Measurements from ENCODE around the gene RECQL.

- TF ChIP-seq POLR2A (IDR thresholded peaks at IDR 0.05) = no peak
- TF ChIP-seq CTCF (IDR thresholded peaks at IDR 0.05 in 4 of 5, conservative IDR thresholded peaks at IDR 0.05 in 1 of 5) = no peak
These were observed 38.4 kb upstream of the RECQL start for GRCh38 chr12:21539797-21540196.
